Kidney (tissue), 14 donors: ENCODE data around the gene CCM2. TPM values are rescaled to one million over a fixed set of nuclear protein-coding genes. Genes with fewer than 3 reads are reported as not detected.

ENCODE experiments used
- DNase-seq, 5 donors: peaks; one replicate each; pipeline ENCODE4 v3.0.0-alpha.2; 2013 to 2020
- FAIRE-seq: peaks from 2 replicates; lab custom pipeline; 2012; peaks lifted over from hg19 to GRCh38; lab: Jason Lieb, UNC
- H3K27ac ChIP-seq, 2 donors: one replicate each; pipeline ENCODE4 v1.7.0; 2013; ENCODE audit warnings: low read depth in 2 of 2, low read length in 2 of 2, inconsistent platforms in 1 of 2
- H3K27me3 ChIP-seq: one replicate; pipeline ENCODE4 v1.7.1; 2013; ENCODE audit warnings: low read length, inconsistent platforms; ENCODE audit not compliant: control insufficient read depth, insufficient read depth
- H3K36me3 ChIP-seq, 3 donors: one replicate each; pipeline versions ENCODE4 v1.7.0 to v1.7.1; 2013; ENCODE audit warnings: low read length in 3 of 3, control low read depth in 1 of 3, inconsistent platforms in 1 of 3; ENCODE audit not compliant: insufficient read depth in 3 of 3, control insufficient read depth in 2 of 3
- H3K4me1 ChIP-seq, 3 donors: one replicate each; pipeline versions ENCODE4 v1.7.0 to v1.7.1; 2013; ENCODE audit warnings: low read length in 3 of 3, inconsistent platforms in 1 of 3, low read depth in 1 of 3; ENCODE audit not compliant: control insufficient read depth in 2 of 3, insufficient read depth in 2 of 3
- H3K4me3 ChIP-seq, 3 donors: one replicate each; pipeline versions ENCODE4 v1.7.0 to v1.8.1; 2013; ENCODE audit warnings: low read length in 3 of 3, control low read depth in 1 of 3, inconsistent platforms in 1 of 3
- H3K9ac ChIP-seq, 3 donors: one replicate each; pipeline versions ENCODE4 v1.7.0 to v1.7.1; 2013; ENCODE audit warnings: low read length in 3 of 3, control low read depth in 1 of 3, inconsistent platforms in 1 of 3
- H3K9me3 ChIP-seq, 3 donors: one replicate each; pipeline versions ENCODE4 v1.7.0 to v1.7.1; 2013; ENCODE audit warnings: low read length in 3 of 3, control low read depth in 1 of 3, inconsistent platforms in 1 of 3; ENCODE audit not compliant: control insufficient read depth in 2 of 3, insufficient read depth in 1 of 3
- CTCF ChIP-seq: IDR thresholded peaks from 3 replicates; pipeline ENCODE4 v1.5.1; 2012; ENCODE audit warnings: mild to moderate bottlenecking, moderate library complexity, borderline replicate concordance; ENCODE audit not compliant: insufficient read depth; ENCODE audit errors: extremely low read depth
- intact Hi-C: fragments of 100-400 bp; cut with DNase I; formaldehyde crosslinking; loops from one replicate; pipeline ENCODE4 v1.11.1; 2022
- polyA plus RNA-seq: library from polyadenylated mRNA; stranded (reverse); fragments of 350-450 nt; fragmentation: Illumina TruSeq; extraction: RNeasy Lipid Tissue Mini Kit (QIAGEN cat#74804); gene quantifications from one replicate; pipeline ENCODE4 v1.2.3, GENCODE V29; 2014; ENCODE audit warnings: low read depth, low replicate concordance; ENCODE audit not compliant: insufficient read depth
- total RNA-seq: library from RNA; stranded (reverse); fragmentation: NEBNext Ultra II Directional; extraction: Animal tissue kit (Norgen Biotek cat#: 25700); gene quantifications from one replicate; pipeline ENCODE4 v1.2.1, GENCODE V29; 2021
- donor health status: control.
- donor health status: control.
- donor health status: control.
- donor health status: control.
- donor health status: control.
- donor health status: DM: yes; HTN: yes; CAD: no.
- donor health status: Normal renal cell carcinoma (clear cell type).

CCM2 gene
- total and polyA plus RNA-seq, 2 donors from 2014 or later: 35.0 to 37.8 TPM

DNA sequence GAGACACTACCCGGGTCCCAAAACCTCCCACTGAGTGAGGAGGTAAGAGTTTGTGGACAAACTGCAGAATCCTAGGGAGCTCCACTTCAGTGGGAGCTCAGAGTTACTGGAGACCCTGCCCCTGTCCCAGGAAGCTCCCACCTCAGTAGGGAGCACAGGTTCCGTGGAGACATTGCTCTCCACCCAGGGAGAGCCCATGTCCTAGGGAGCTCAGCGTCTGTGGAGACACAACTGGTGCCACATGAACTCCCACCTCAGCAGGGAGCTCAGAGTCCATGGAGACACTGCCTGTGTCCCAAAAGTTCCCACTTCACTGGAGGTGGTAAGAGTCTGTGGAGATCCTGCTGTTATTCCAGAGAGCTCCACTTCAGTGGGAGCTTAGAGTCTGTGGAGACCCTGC is 27.4 kb upstream of the CCM2 start:
- no peak overlapping the region for H3K9ac ChIP-seq
- no peaks in the 10 kb centered on the region for H3K36me3 ChIP-seq
- H3K4me3 ChIP-seq: no peak overlapping the region
- H3K27ac ChIP-seq: no peak overlapping the region
- DNase-seq (peak in 2 of 5 donors; percentile 9 to 18), FAIRE-seq (no peak)
- intact Hi-C loops: no loop called here
- H3K27me3 ChIP-seq: no peaks in the 10 kb centered on the region
- no peak for TF ChIP-seq CTCF
- peaks cover 0 to under 1% (median 0%) of the 10 kb centered on the region in 3 donors for H3K4me1 ChIP-seq
- no peaks in the 10 kb centered on the region for H3K9me3 ChIP-seq

DNA sequence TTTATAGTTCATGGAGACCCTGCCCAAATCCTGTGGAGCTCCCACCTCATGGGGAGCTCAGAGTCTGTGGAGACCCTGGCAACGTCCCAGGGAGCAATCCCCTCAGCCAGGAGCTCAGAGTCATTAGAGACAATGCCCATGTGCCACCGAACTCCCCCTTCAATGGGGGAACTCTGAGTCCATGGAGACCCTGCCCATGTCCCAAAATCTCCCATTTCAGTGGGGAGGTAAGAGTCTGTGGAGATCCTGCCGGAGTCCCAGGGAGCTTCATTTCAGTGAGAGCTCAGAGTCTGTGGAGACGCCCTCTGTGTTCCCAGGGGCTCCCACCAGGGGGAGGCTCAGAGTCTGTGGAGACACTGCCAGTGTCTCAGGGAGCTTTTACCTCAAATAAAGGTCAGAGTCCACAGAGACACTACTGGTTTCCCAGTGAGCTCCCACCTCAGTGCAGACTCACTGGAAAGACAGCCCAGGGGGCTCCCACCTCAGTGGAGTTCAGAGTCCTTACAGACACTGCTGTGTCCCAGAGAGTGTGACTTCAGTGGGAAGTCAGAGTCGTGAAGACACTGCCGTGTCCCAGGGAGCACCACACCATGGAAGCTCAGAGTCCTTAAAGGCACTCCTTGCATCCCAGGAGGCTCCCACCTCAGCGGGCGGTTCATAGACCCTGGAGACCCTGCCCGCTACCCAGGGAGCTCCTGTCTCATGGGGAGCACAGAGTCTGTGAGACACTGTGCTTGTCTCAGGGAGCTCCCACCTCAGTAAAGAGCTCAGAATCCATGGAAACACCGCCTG is 26.2 kb upstream of the CCM2 start:
- H3K27ac ChIP-seq: no peak overlapping the region
- DNase-seq (peak in 4 of 5 donors; percentile 10 to 45 (median 34)), FAIRE-seq (no peak)
- H3K9me3 ChIP-seq: no peaks in the 10 kb centered on the region
- TF ChIP-seq CTCF: peak; percentile 54
- no peak overlapping the region for H3K9ac ChIP-seq
- peaks cover 0 to 5% (median 0%) of the 10 kb centered on the region in 3 donors for H3K4me1 ChIP-seq
- intact Hi-C loops: no loop called here
- no peak overlapping the region for H3K4me3 ChIP-seq
- H3K27me3 ChIP-seq: no peaks in the 10 kb centered on the region
- no peaks in the 10 kb centered on the region for H3K36me3 ChIP-seq

GRCh38 chr7:44974549-44974948 is 25.5 kb upstream of the CCM2 start:
- Histone ChIP-seq H3K4me1 (peaks cover 0 to 5% (median 0%) of the 10 kb centered on the region in 3 donors), H3K4me3 (no peak overlapping the region), H3K36me3 (no peaks in the 10 kb centered on the region), H3K9me3 (no peaks in the 10 kb centered on the region), H3K27me3 (no peaks in the 10 kb centered on the region), H3K27ac (no peak overlapping the region), H3K9ac (no peak overlapping the region)
- intact Hi-C loops: no loop called here
- TF ChIP-seq CTCF: no peak
- DNase-seq: peak in 1 of 5 donors; percentile 48
- no peak for FAIRE-seq
